ENCODE data around the gene PON2. TPM values are rescaled to one million over a fixed set of nuclear protein-coding genes. Genes with fewer than 3 reads are reported as not detected.

Gene PON2
- total RNA-seq, 2 experiments from 2014 or later = 5.4 to 6.7 TPM

- intact Hi-C loops (cut with DNase I, micrococcal nuclease) = loop anchor here in 1 of 2 experiments (10.0 kb wide), 1 partner anchor 285 kb away; no protein-coding TSS in a partner anchor
- H3K27me3 Mint-ChIP-seq = peaks cover 11% of the 10 kb centered on the region
- DNase-seq (no peak), ATAC-seq (ENCODE audit: poor library complexity) (no peak)
- no peak overlapping the region for H3K4me3 Mint-ChIP-seq
- H3K27ac ChIP-seq (ENCODE audit: low read depth in 1 of 2, low read length in 2 of 2) = no peak overlapping the region
- H3K36me3 ChIP-seq (ENCODE audit: insufficient read depth, low read length) = no peaks in the 10 kb centered on the region
- no peak overlapping the region for H3K4me3 ChIP-seq (ENCODE audit: low read length)
- H3K27me3 ChIP-seq (ENCODE audit: control insufficient read depth in 1 of 2, insufficient read depth in 2 of 2, low read length in 2 of 2) = no peaks in the 10 kb centered on the region
- no peaks in the 10 kb centered on the region for H3K9me3 ChIP-seq (ENCODE audit: control insufficient read depth in 1 of 2, insufficient read depth in 1 of 2, low read length in 2 of 2)
- peaks cover 5% of the 10 kb centered on the region for H3K4me1 Mint-ChIP-seq (ENCODE audit: low read depth)
- CTCF ChIA-PET = no interaction called here
- no peaks in the 10 kb centered on the region for H3K9me3 Mint-ChIP-seq
- TF ChIP-seq, protein P1, sequence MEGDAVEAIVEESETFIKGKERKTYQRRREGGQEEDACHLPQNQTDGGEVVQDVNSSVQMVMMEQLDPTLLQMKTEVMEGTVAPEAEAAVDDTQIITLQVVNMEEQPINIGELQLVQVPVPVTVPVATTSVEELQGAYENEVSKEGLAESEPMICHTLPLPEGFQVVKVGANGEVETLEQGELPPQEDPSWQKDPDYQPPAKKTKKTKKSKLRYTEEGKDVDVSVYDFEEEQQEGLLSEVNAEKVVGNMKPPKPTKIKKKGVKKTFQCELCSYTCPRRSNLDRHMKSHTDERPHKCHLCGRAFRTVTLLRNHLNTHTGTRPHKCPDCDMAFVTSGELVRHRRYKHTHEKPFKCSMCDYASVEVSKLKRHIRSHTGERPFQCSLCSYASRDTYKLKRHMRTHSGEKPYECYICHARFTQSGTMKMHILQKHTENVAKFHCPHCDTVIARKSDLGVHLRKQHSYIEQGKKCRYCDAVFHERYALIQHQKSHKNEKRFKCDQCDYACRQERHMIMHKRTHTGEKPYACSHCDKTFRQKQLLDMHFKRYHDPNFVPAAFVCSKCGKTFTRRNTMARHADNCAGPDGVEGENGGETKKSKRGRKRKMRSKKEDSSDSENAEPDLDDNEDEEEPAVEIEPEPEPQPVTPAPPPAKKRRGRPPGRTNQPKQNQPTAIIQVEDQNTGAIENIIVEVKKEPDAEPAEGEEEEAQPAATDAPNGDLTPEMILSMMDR (IDR thresholded peaks at IDR 0.05) = no peak
- H3K27ac Mint-ChIP-seq = no peak overlapping the region
- POLR2A ChIA-PET = no interaction called here
- H3K4me1 ChIP-seq (ENCODE audit: insufficient read depth, low read length) = no peaks in the 10 kb centered on the region
- H3K36me3 Mint-ChIP-seq (ENCODE audit: low read depth) = no peaks in the 10 kb centered on the region
These were observed 45.3 kb upstream of the PON2 start for GRCh38 chr7:95479992-95480624.

DNA sequence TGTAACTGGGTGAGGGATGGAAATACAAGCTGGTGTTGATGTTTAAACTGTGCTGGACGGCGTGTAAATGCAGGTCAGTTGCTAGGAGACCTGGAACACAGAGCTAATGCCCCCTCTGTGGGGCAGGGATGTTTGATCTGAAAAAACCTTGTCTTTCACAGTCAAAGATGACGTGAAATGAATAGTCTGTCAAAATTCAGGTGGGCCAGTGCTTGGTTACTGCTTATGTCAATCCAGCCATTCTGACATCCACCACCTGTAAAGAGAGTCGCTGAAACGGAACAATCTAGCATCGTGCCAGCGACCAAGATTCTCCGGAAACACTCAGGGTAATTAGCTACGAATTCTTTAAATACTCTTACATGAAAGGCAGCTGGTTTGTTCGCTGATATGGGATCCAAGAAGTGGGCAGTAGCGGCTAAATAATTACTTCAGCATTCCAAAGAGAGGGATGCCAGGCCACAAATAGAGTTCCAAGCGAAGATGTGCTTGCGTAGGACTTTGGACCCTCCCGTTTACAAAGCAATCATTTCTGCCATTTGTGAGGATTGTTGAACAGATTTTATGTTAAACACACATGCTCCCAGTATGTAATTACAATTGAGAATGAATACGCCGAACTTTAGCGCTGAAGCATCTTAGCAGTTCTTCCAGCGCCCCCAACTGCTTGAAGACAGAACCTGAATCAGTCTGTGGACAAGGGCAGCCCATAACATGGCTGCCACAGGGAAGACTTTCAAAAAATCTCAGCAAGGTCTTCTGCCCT is 43.6 kb upstream of the PON2 start:
- no peaks in the 10 kb centered on the region for H3K36me3 ChIP-seq (ENCODE audit: insufficient read depth, low read length)
- intact Hi-C loops (cut with DNase I, micrococcal nuclease) = loop anchor here in 1 of 2 experiments (10.0 kb wide), 1 partner anchor 284 kb away; no protein-coding TSS in a partner anchor
- H3K4me3 ChIP-seq (ENCODE audit: low read length) = no peak overlapping the region
- no peak overlapping the region for H3K27ac ChIP-seq (ENCODE audit: low read depth in 1 of 2, low read length in 2 of 2)
- H3K27ac Mint-ChIP-seq = no peak overlapping the region
- no peak overlapping the region for H3K4me3 Mint-ChIP-seq
- no peaks in the 10 kb centered on the region for H3K36me3 Mint-ChIP-seq (ENCODE audit: low read depth)
- no peak for ATAC-seq (ENCODE audit: poor library complexity)
- peaks cover 11% of the 10 kb centered on the region for H3K27me3 Mint-ChIP-seq
- H3K9me3 ChIP-seq (ENCODE audit: control insufficient read depth in 1 of 2, insufficient read depth in 1 of 2, low read length in 2 of 2) = no peaks in the 10 kb centered on the region
- POLR2A ChIA-PET = no interaction called here
- H3K4me1 Mint-ChIP-seq (ENCODE audit: low read depth) = peaks cover 5% of the 10 kb centered on the region
- no peaks in the 10 kb centered on the region for H3K9me3 Mint-ChIP-seq
- H3K27me3 ChIP-seq (ENCODE audit: control insufficient read depth in 1 of 2, insufficient read depth in 2 of 2, low read length in 2 of 2) = no peaks in the 10 kb centered on the region
- H3K4me1 ChIP-seq (ENCODE audit: insufficient read depth, low read length) = no peaks in the 10 kb centered on the region
- CTCF ChIA-PET = no interaction called here
- TF ChIP-seq, protein P1 (IDR thresholded peaks at IDR 0.05) = no peak
- no peak for DNase-seq

DNA sequence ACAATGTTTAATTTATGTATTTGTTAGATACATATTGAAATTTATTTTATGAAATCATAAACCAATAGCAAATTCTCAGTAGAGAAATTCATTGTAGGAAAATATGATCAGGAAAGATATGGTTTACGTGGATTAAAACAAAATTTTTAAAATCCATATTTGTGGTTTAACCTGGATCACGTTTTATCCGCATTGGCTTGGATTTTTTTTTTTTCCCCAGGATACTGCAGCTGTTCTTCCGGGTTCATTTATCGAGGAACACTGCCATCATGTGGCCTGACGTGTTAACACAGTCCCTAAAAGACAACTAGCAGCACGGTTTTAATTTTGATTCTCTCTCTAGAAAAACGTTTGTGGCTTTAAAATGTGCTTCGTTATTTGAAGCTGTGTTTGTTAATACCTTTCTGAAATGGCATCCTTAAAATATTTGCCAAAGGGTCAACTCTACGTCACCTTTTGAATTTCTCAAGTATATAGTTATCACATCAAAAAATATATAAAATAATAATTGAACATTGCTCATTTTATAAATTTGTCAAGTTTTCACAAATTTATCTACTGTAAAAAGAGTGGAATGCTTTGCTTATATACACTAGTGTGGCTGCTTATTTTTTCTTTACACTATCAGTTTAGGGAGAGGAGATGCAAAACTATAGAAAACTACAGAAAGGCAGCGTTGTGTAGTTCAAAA is 42.2 kb upstream of the PON2 start:
- intact Hi-C loops (cut with DNase I, micrococcal nuclease) = loop anchor here in 1 of 2 experiments (2.0 to 10.0 kb wide), 2 partner anchors 282 to 1026 kb away; no protein-coding TSS in a partner anchor
- Histone ChIP-seq H3K27ac (ENCODE audit: low read depth in 1 of 2, low read length in 2 of 2) (no peak overlapping the region), H3K4me1 (ENCODE audit: insufficient read depth, low read length) (no peaks in the 10 kb centered on the region), H3K36me3 (ENCODE audit: insufficient read depth, low read length) (no peaks in the 10 kb centered on the region), H3K27me3 (ENCODE audit: control insufficient read depth in 1 of 2, insufficient read depth in 2 of 2, low read length in 2 of 2) (no peaks in the 10 kb centered on the region), H3K9me3 (ENCODE audit: control insufficient read depth in 1 of 2, insufficient read depth in 1 of 2, low read length in 2 of 2) (no peaks in the 10 kb centered on the region), H3K4me3 (ENCODE audit: low read length) (no peak overlapping the region)
- Mint-ChIP-seq H3K9me3 (no peaks in the 10 kb centered on the region), H3K4me3 (no peak overlapping the region), H3K36me3 (ENCODE audit: low read depth) (no peaks in the 10 kb centered on the region), H3K27ac (no peak overlapping the region), H3K27me3 (no peaks in the 10 kb centered on the region), H3K4me1 (ENCODE audit: low read depth) (peaks cover 5% of the 10 kb centered on the region)
- POLR2A ChIA-PET = interaction anchor here (0.6 to 1.0 kb wide), 2 partner anchors 22 to 374 kb away, joined by 3 to 5 read pairs; no protein-coding TSS in a partner anchor
- CTCF ChIA-PET = interaction anchor here (0.6 to 1.8 kb wide), 4 partner anchors 10 to 1028 kb away, joined by 3 to 14 read pairs (median 6); no protein-coding TSS in a partner anchor
- TF ChIP-seq, protein P1 (IDR thresholded peaks at IDR 0.05) = peak; percentile 79
- peak; percentile 60 for ATAC-seq (ENCODE audit: poor library complexity)
- DNase-seq = peak; percentile 5 to 74 (median 26)

Data from CD4-positive, alpha-beta T cell (primary cell).